ENCODE results near the gene ZFP57. TPM values are rescaled to one million over a fixed set of nuclear protein-coding genes. Genes with fewer than 3 reads are reported as not detected.
A peak's percentile ranks its signal among the peaks of the same experiment; 100 is the strongest.

ZFP57 gene
- total and polyA plus RNA-seq, 2 of the 13 experiments (the other 11 are each of a cell fraction or from before 2014, with no cell fraction given), result not detected

- peaks cover 27% of the 10 kb centered on the region for H3K4me1 ChIP-seq (ENCODE audit: insufficient read depth, low read length)
- TF ChIP-seq RXRB (CRISPR knock-in tag; IDR thresholded peaks at IDR 0.05; ENCODE audit: borderline replicate concordance) (no peak), FOXO4 (CRISPR knock-in tag; conservative IDR thresholded peaks at IDR 0.05) (0 out of 2 replicates have a peak, but pooled peaks have one; percentile 28), MAFK (conservative IDR thresholded peaks at IDR 0.05 in 1 of 2, IDR thresholded peaks at IDR 0.05 in 1 of 2; ENCODE audit: low read length in 2 of 2) (peak in 1 of 2 experiments; percentile 23; a peak in 1 of 4 replicates)
- FAIRE-seq (no peak), DNase-seq (ENCODE audit: low spot score) (no peak), ATAC-seq (no peak)
- no peaks in the 10 kb centered on the region for H3K36me3 ChIP-seq (replicated peaks in 1 of 2; ENCODE audit: control insufficient read depth in 1 of 2, insufficient read depth in 2 of 2, low read length in 2 of 2)
- no peaks in the 10 kb centered on the region for H3K79me2 ChIP-seq (ENCODE audit: insufficient read depth, low read length)
- 19% methylated on average over 13 of the region's 14 CpGs for WGBS (ENCODE audit: low lambda C conversion rate)
- peaks cover 4 to 69% of the 10 kb centered on the region in 2 experiments for H3K27me3 ChIP-seq (ENCODE audit: control insufficient read depth in 1 of 2, insufficient read depth in 2 of 2, low read length in 2 of 2)
- POLR2A ChIA-PET, result no interaction called here
- no peak overlapping the region for H3K4me3 ChIP-seq (replicated peaks in 1 of 3; ENCODE audit: insufficient read depth in 1 of 3, low read depth in 2 of 3, low read length in 3 of 3)
- no peak overlapping the region for H3K9ac ChIP-seq (ENCODE audit: insufficient read depth, low read depth, low read length)
- no peak overlapping the region for H2AFZ ChIP-seq (ENCODE audit: low read length)
- no peaks in the 10 kb centered on the region; the same call in 1 of the 2 replicates for H4K20me1 ChIP-seq (ENCODE audit: insufficient read depth, low read length)
- in situ Hi-C loops (cut with HindIII; ENCODE audit: extremely low pct_ligation_motif_present, low pct_unique_long_range_greater_than_20kb) (no loop called here), intact Hi-C loops (cut with micrococcal nuclease; ENCODE audit: unreplicated experiment) (no loop called here)
- H3K4me2 ChIP-seq (ENCODE audit: low read depth, low read length), result no peak overlapping the region
- no peak overlapping the region for H3K27ac ChIP-seq (ENCODE audit: extremely low read length, insufficient read depth, low read length)
- CTCF ChIA-PET (ENCODE audit: low intra/inter-chr PET ratio, low total read pairs), result no interaction called here
- BruUV-seq (replicated peaks), result no TSS peak
- no peaks in the 10 kb centered on the region for H3K9me3 ChIP-seq (ENCODE audit: low read length)
Observed at GRCh38 chr6:29631209-29631810, 49.6 kb downstream of the ZFP57 start.

GRCh38 chr6:29630315-29630714 is 50.6 kb downstream of the ZFP57 start:
- BruUV-seq (replicated peaks), result no TSS peak
- no peak overlapping the region for H3K9ac ChIP-seq (ENCODE audit: insufficient read depth, low read depth, low read length)
- ATAC-seq (no peak), DNase-seq (ENCODE audit: low spot score) (no peak), FAIRE-seq (no peak)
- CTCF ChIA-PET (ENCODE audit: low intra/inter-chr PET ratio, low total read pairs), result no interaction called here
- no peaks in the 10 kb centered on the region for H3K9me3 ChIP-seq (ENCODE audit: low read length)
- H3K4me2 ChIP-seq (ENCODE audit: low read depth, low read length), result no peak overlapping the region
- no peaks in the 10 kb centered on the region; the same call in 1 of the 2 replicates for H4K20me1 ChIP-seq (ENCODE audit: insufficient read depth, low read length)
- H3K4me1 ChIP-seq (ENCODE audit: insufficient read depth, low read length), result peaks cover 27% of the 10 kb centered on the region
- H3K4me3 ChIP-seq (replicated peaks in 1 of 3; ENCODE audit: insufficient read depth in 1 of 3, low read depth in 2 of 3, low read length in 3 of 3), result no peak overlapping the region
- TF ChIP-seq KAT2B (IDR thresholded peaks at IDR 0.05; ENCODE audit: borderline replicate concordance, low read depth, low read length), result no peak
- peak; percentile 63 for TF ChIP-seq HNRNPK (IDR thresholded peaks at IDR 0.05; ENCODE audit: low read depth, low read length, poor library complexity, severe bottlenecking)
- POLR2A ChIA-PET, result no interaction called here
- no peaks in the 10 kb centered on the region for H3K36me3 ChIP-seq (replicated peaks in 1 of 2; ENCODE audit: control insufficient read depth in 1 of 2, insufficient read depth in 2 of 2, low read length in 2 of 2)
- in situ Hi-C loops (cut with HindIII; ENCODE audit: extremely low pct_ligation_motif_present, low pct_unique_long_range_greater_than_20kb) (no loop called here), intact Hi-C loops (cut with micrococcal nuclease; ENCODE audit: unreplicated experiment) (no loop called here)
- H2AFZ ChIP-seq (ENCODE audit: low read length), result no peak overlapping the region
- peaks cover 5 to 70% of the 10 kb centered on the region in 2 experiments for H3K27me3 ChIP-seq (ENCODE audit: control insufficient read depth in 1 of 2, insufficient read depth in 2 of 2, low read length in 2 of 2)
- 21% methylated on average over 9 of the region's 9 CpGs for WGBS (ENCODE audit: low lambda C conversion rate)
- H3K79me2 ChIP-seq (ENCODE audit: insufficient read depth, low read length), result no peaks in the 10 kb centered on the region
- H3K27ac ChIP-seq (ENCODE audit: extremely low read length, insufficient read depth, low read length), result no peak overlapping the region
